Adipose tissue (tissue), 3 donors: ENCODE data around the gene MIA. TPM values are rescaled to one million over a fixed set of nuclear protein-coding genes. Genes with fewer than 3 reads are reported as not detected.

ENCODE experiments used
- polyA plus RNA-seq, 3 donors: library from polyadenylated mRNA; stranded (reverse); fragments of 200-250 nt; gene quantifications; one replicate each; pipeline ENCODE4 v1.2.3, GENCODE V29; 2013
- donor health status: healthy with polysubstance abuse.
- donor health status: Bipolar disorder and iron deficiency.
- donor health status: healthy.

Gene MIA
- polyA plus RNA-seq, 3 donors: 0.61 to 0.67 TPM; not detected in 1

Other genes with a start within 250 kb of the MIA start
- 10 to 100 TPM; 35.6 to 67.6 (median 55.1) TPM for gene SHKBP1, start 198.6 kb upstream of the MIA start, polyA plus RNA-seq
- 100 to 1,000 TPM in 2 of 3 donors, 10 to 100 TPM in 1; 35.5 to 125 (median 124) TPM for gene LTBP4, start 174.2 kb upstream of the MIA start, polyA plus RNA-seq
- gene NUMBL, start 84.9 kb upstream of the MIA start, polyA plus RNA-seq: 10 to 100 TPM in 2 of 3 donors, 1 to 10 TPM in 1; 7.1 to 30.7 (median 27.2) TPM
- gene COQ8B, start 58.6 kb upstream of the MIA start, polyA plus RNA-seq: 10 to 100 TPM; 26.2 to 35.5 (median 29.4) TPM
- gene ITPKC, start 58.4 kb upstream of the MIA start, polyA plus RNA-seq: 10 to 100 TPM; 14.6 to 58.3 (median 43.1) TPM
- gene ACTMAP, start 25.0 kb upstream of the MIA start, polyA plus RNA-seq: 1 to 10 TPM; 3.5 to 7.1 (median 5.1) TPM
- gene SNRPA, start 24.3 kb upstream of the MIA start, polyA plus RNA-seq: 10 to 100 TPM; 21.2 to 44.1 (median 42.8) TPM
- 10 to 100 TPM; 19.6 to 41.4 (median 31.7) TPM for gene RAB4B, start 2.7 kb downstream of the MIA start, polyA plus RNA-seq
- 100 to 1,000 TPM in 1 of 3 donors, 10 to 100 TPM in 2; 30.5 to 121 (median 93.1) TPM for gene EGLN2, start 23.7 kb downstream of the MIA start, polyA plus RNA-seq
- under 1 TPM in 2 of 3 donors, not detected in 1; 0.22 to 0.42 TPM for gene CYP2A6, start 74.9 kb downstream of the MIA start, polyA plus RNA-seq
- gene CYP2A7, start 106.7 kb downstream of the MIA start, polyA plus RNA-seq: not detected
- gene CYP2B6, start 215.8 kb downstream of the MIA start, polyA plus RNA-seq: not detected